Cardiac fibroblast (primary cell): ENCODE measurements around the gene OPCML.

Experiments
- DNase-seq, 2 donors: peaks; one replicate each; pipeline versions ENCODE4 v3.0.0 to v3.0.0-alpha.2; 2010; ENCODE audit warnings: low read depth in 2 of 2
- H3K4me3 ChIP-seq, 2 donors: replicated peaks in 1 of 2; 1 replicate in 1 of 2; 2 replicates in 1 of 2; pipeline ENCODE4 v1.5.1; 2011; ENCODE audit warnings: low read depth in 2 of 2, low read length in 2 of 2, mild to moderate bottlenecking in 2 of 2, moderate library complexity in 1 of 2
- TF ChIP-seq, protein P1 (sequence below): IDR thresholded peaks from one replicate; pipeline ENCODE4 v1.5.1; 2011; ENCODE audit warnings: low read depth, mild to moderate bottlenecking, low read length, inconsistent platforms

The OPCML gene

DNA sequence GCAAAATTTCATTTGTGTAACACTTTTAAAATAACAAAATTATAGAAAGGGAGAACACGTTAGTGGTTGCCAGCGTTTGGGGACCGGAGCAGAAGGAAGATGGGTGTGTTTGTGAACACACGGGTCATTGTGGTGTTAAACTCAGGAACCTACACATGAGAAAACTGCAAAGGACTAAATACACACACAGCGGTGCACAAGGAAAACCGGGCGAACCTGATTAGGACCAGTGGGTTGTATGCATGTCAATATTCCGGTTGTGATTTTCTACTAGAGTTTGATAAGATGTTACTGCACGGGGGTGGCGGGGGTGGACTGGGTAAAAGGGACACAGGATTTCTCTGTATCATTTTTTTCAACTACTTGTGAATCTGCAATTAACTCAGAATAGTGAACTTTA lies 351.2 kb downstream of the OPCML start:
- no peak for DNase-seq
- TF ChIP-seq, protein P1, sequence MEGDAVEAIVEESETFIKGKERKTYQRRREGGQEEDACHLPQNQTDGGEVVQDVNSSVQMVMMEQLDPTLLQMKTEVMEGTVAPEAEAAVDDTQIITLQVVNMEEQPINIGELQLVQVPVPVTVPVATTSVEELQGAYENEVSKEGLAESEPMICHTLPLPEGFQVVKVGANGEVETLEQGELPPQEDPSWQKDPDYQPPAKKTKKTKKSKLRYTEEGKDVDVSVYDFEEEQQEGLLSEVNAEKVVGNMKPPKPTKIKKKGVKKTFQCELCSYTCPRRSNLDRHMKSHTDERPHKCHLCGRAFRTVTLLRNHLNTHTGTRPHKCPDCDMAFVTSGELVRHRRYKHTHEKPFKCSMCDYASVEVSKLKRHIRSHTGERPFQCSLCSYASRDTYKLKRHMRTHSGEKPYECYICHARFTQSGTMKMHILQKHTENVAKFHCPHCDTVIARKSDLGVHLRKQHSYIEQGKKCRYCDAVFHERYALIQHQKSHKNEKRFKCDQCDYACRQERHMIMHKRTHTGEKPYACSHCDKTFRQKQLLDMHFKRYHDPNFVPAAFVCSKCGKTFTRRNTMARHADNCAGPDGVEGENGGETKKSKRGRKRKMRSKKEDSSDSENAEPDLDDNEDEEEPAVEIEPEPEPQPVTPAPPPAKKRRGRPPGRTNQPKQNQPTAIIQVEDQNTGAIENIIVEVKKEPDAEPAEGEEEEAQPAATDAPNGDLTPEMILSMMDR = no peak
- no peak overlapping the region for H3K4me3 ChIP-seq

DNA sequence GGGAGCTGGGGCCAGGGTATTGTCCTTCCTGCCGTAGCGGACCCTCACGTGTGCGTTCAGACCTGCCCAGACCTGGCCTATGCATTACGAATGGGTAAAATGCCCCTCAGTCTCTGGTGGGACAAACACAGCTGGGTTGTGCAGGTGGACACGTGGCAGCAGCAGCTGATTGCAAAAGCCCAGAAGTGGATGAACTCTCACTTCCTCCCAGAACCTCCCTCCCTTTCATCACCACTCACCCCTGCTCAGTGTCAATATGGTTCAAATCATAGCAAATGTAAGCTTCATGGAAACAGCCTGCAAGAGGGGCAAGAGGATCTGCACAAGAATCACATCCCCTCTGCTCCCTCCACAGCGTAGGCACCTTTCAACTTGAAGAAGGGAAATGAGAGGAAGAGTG lies 352.1 kb downstream of the OPCML start:
- TF ChIP-seq, protein P1 = no peak
- DNase-seq = no peak
- H3K4me3 ChIP-seq = no peak overlapping the region

DNA sequence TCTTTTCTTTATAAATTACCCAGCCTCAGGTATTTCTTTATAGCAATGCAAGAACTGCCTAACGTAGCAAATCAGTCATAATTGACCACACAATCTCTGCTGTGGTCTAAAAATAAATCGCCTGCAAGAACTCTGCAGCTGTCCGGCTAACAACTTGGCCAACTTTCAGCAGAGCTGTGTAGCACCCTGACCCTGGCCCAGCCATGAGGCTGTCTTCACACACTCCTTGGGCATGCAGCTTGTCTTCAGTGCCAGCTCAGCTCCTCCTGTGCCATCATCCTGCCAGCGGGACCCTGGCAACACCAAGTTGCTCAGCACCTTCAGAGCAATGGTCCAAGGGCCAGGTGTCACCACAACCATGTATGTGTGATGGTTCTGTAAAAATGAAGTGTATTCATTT lies 355.6 kb downstream of the OPCML start:
- H3K4me3 ChIP-seq = no peak overlapping the region
- TF ChIP-seq, protein P1 = no peak
- DNase-seq = no peak

DNA sequence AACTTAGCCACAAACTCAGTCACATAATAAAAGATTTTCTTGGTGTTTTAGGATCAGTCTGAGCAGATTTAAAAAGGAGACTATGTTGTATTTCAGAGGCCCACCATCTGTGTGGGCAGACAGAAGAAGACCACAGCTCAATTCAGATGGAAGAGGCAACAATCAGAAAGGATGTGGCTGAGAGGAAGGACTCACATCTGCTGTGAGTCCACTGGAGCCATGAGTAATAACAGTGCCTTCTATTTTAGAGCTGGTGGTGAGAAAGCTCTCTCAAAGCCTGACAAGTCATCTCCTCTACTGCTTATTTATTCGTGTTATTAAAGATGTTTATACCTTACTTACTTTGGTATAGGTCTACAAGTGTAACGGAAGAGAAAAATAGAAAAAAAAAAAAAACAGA lies 357.2 kb downstream of the OPCML start:
- no peak for DNase-seq
- TF ChIP-seq, protein P1 = no peak
- no peak overlapping the region for H3K4me3 ChIP-seq

DNA sequence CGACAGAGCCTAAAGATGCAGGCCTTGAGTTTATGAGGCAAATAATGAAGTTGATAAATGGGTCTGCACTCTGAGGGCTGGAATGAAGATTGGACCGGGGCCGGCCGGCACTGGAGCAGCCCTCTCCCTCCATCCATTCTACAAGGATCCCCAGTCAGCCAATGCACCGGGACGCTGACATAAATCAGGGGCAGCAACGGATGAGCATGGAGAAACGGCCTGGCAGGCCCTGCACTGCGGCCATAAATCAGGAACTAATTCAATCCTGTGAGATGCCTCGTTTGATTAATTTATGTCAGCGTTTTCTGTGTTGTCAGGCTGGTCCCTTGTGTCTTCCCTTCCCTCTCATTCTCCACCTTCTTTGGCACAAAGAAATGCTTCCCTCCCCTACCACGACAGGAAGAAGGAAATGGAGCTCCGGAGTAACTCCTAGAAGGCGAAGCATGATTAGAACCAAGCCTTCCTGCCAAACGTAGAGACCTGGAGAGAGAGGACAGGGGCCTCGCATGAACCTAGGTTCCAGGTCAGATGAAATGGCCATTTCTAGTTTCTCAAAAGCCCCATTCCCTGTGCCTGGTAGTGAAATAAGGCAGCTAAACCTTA lies 358.4 kb downstream of the OPCML start:
- TF ChIP-seq, protein P1 = no peak
- DNase-seq = no peak
- no peak overlapping the region for H3K4me3 ChIP-seq

DNA sequence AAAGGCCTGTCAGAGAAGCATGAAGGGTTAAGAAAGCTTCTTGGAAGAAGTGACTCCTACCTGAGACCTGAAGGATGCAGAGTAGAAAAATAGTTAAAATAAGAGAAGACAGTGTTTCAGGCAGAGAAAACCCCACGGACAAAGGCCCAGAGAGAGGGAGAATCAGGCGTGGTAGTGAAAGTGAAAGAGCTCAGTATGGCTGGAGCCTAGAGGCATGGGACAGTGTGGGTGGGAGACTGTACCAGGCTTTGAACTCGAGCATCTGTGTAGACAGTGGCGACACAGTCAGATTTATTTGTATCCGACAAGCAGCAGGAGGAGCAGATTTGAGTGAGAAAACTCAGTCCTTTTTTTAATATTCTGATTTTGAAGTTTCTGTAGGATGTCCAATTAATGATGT lies 360.0 kb downstream of the OPCML start:
- H3K4me3 ChIP-seq = no peak overlapping the region
- DNase-seq = no peak
- TF ChIP-seq, protein P1 = no peak

DNA sequence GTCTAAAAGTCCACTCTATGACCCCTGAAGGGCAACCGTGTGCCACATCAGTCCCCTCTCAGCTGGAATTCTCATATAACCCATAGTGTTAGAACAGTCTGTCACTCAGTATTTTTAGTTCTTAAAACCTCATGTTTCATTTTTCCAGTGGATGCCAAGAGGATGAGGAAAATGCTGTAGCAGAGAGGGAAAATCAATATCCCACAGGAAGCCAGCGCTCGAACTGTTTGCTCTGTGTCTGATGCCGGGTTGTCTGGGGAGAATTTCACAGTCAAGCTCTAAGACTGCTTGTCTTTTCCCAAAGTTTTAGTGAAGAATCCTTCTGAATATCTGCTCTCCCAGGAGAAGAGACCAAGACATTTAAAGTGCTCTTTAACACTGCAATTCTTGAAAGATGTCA lies 360.9 kb downstream of the OPCML start:
- DNase-seq = no peak
- TF ChIP-seq, protein P1 = no peak
- H3K4me3 ChIP-seq = no peak overlapping the region
